ENCODE data around the gene INSYN2B. TPM values are rescaled to one million over a fixed set of nuclear protein-coding genes. Genes with fewer than 3 reads are reported as not detected.

INSYN2B gene
- total and polyA plus RNA-seq, 2 of the 8 experiments (the other 6 are each of a cell fraction or from before 2014, with no cell fraction given): not detected

- H3K56ac ChIP-seq (replicated peaks; ENCODE audit: insufficient read length, low read depth, low read length): no peak overlapping the region
- H4K5ac ChIP-seq (ENCODE audit: insufficient read length, low read depth, low read length): no peak overlapping the region
- H2BK12ac ChIP-seq (ENCODE audit: low read depth, low read length): no peak overlapping the region
- ChIA-PET CTCF (ENCODE audit: partially characterized antibody) (no interaction called here), POLR2A (ENCODE audit: partially characterized antibody) (no interaction called here)
- H3K14ac ChIP-seq (ENCODE audit: insufficient read length): no peak overlapping the region
- peaks cover 0 to 3% (median 0%) of the 10 kb centered on the region in 4 experiments; a peak in 1 of 7 replicates for H3K4me1 ChIP-seq (replicated peaks in 1 of 4; ENCODE audit: control insufficient read depth in 3 of 4, insufficient read depth in 4 of 4, low read length in 3 of 4)
- H3K27ac ChIP-seq (ENCODE audit: low read depth, low read length): no peak overlapping the region
- no peak overlapping the region for H2BK15ac ChIP-seq (ENCODE audit: low read length)
- no peak overlapping the region for H2BK5ac ChIP-seq (ENCODE audit: low read depth, low read length)
- no peak overlapping the region for H3K4ac ChIP-seq (replicated peaks; ENCODE audit: insufficient read length, low read depth, low read length)
- H3K79me2 ChIP-seq (ENCODE audit: control insufficient read depth in 1 of 2, insufficient read depth in 2 of 2, low read length in 2 of 2): no peaks in the 10 kb centered on the region
- H3K4me2 ChIP-seq (ENCODE audit: insufficient read depth in 1 of 2, low read depth in 2 of 2, low read length in 2 of 2): no peak overlapping the region
- no peak overlapping the region for H3K18ac ChIP-seq (ENCODE audit: extremely low read depth, low read length)
- H2AK5ac ChIP-seq (ENCODE audit: low read depth, low read length): no peak overlapping the region
- H3K4me3 ChIP-seq (ENCODE audit: extremely low read depth in 1 of 4, insufficient read depth in 2 of 4, low read depth in 3 of 4, low read length in 4 of 4): no peak overlapping the region
- DNase-seq (ENCODE audit: low read depth in 1 of 2, low spot score in 2 of 2) (no peak), FAIRE-seq (no peak)
- H3K27me3 ChIP-seq (replicated peaks in 1 of 4; ENCODE audit: control insufficient read depth in 3 of 4, extremely low read depth in 1 of 4, insufficient read depth in 3 of 4, low read length in 3 of 4): no peaks in the 10 kb centered on the region
- no peak overlapping the region for H4K8ac ChIP-seq (ENCODE audit: extremely low read depth, insufficient read depth, low read length)
- H4K20me1 ChIP-seq (replicated peaks in 1 of 2; ENCODE audit: control insufficient read depth in 1 of 2, insufficient read depth in 2 of 2, low read length in 2 of 2): no peaks in the 10 kb centered on the region
- no peak overlapping the region for H2BK120ac ChIP-seq (replicated peaks; ENCODE audit: low read depth, low read length)
- H2AFZ ChIP-seq (ENCODE audit: low read length): no peak overlapping the region
- no peak overlapping the region for H4K91ac ChIP-seq (replicated peaks; ENCODE audit: insufficient read length, low read length)
- TF ChIP-seq POU5F1 (IDR thresholded peaks at IDR 0.05; ENCODE audit: low read depth, low read length) (no peak), JUN (IDR thresholded peaks at IDR 0.05; ENCODE audit: low read depth, low read length) (no peak)
- no peaks in the 10 kb centered on the region for H3K9me3 ChIP-seq (ENCODE audit: insufficient read depth in 2 of 2, low read depth in 1 of 2, low read length in 1 of 2)
- 95% methylated on average over 5 of the region's 5 CpGs; no CpG with 5 or more reads in 1 of the 2 experiments for WGBS, 2 experiments (ENCODE audit: extremely low coverage in 1 of 2, insufficient coverage in 1 of 2, insufficient read length in 1 of 2, insufficient replicate concordance in 2 of 2, low coverage in 1 of 2, low lambda C conversion rate in 2 of 2, missing lambda C conversion rate in 1 of 2)
- H3K9ac ChIP-seq (replicated peaks in 1 of 4; ENCODE audit: extremely low read depth in 1 of 4, low read depth in 3 of 4, low read length in 3 of 4): no peak overlapping the region
- H3K23ac ChIP-seq (ENCODE audit: insufficient read length): no peak overlapping the region
- H2BK20ac ChIP-seq (ENCODE audit: low read length): no peak overlapping the region
- no peaks in the 10 kb centered on the region for H3K23me2 ChIP-seq (ENCODE audit: low read depth, low read length)
- no peaks in the 10 kb centered on the region for H3K79me1 ChIP-seq (ENCODE audit: low read depth, low read length)
- no peaks in the 10 kb centered on the region for H3K36me3 ChIP-seq (ENCODE audit: control insufficient read depth in 2 of 4, insufficient read depth in 4 of 4, low read length in 3 of 4)
Measured at GRCh38 chr5:169935762-169936161, 44.5 kb downstream of the INSYN2B start.
